Dedifferentiated amniotic fluid mesenchymal stem cell (primary cell): ENCODE data around the gene LCE2A.

Experiments
- DNase-seq: peaks from one replicate; pipeline ENCODE4 v3.0.0-alpha.2; 2016; ENCODE audit errors: extremely low spot score

The LCE2A gene

GRCh38 chr1:152743371-152744145, 45.4 kb downstream of the LCE2A start:
- no peak for DNase-seq

- DNase-seq = no peak
Measured at GRCh38 chr1:152745289-152745704, 47.2 kb downstream of the LCE2A start.

- no peak for DNase-seq
Measured at GRCh38 chr1:152745765-152746444, 47.8 kb downstream of the LCE2A start.

GRCh38 chr1:152747831-152748230, 49.7 kb downstream of the LCE2A start:
- DNase-seq = no peak
